PFSK-1 (cell line): ENCODE measurements around the gene HACL1.

Experiments
- FOXP2 ChIP-seq: optimal IDR thresholded peaks from 2 replicates; pipeline ENCODE3; 2011; ENCODE audit warnings: borderline replicate concordance, control low read depth, inconsistent platforms; ENCODE audit not compliant: insufficient read depth; ENCODE audit errors: extremely low read length, extremely low read depth
- POLR2AphosphoS5 ChIP-seq: IDR thresholded peaks from 2 replicates; pipeline ENCODE4 v1.6.1; 2012; ENCODE audit warnings: low read depth, mild to moderate bottlenecking, control low read depth, low read length, moderate library complexity
- REST ChIP-seq, 2 experiments: IDR thresholded peaks; 2 replicates each; pipeline versions ENCODE4 v1.6.1 to v1.8.0; 2011 to 2012; ENCODE audit warnings: low read depth in 2 of 2, low read length in 2 of 2, control low read depth in 1 of 2, inconsistent platforms in 1 of 2, mild to moderate bottlenecking in 1 of 2, moderate library complexity in 1 of 2; ENCODE audit not compliant: insufficient read depth in 1 of 2
- SIN3A ChIP-seq: IDR thresholded peaks from 2 replicates; pipeline ENCODE4 v1.6.1; 2012; ENCODE audit warnings: mild to moderate bottlenecking, low read length, moderate library complexity, borderline replicate concordance; ENCODE audit not compliant: insufficient read depth
- TAF1 ChIP-seq: IDR thresholded peaks from 2 replicates; pipeline ENCODE4 v1.6.1; 2012; ENCODE audit warnings: low read length, control low read depth, borderline replicate concordance; ENCODE audit not compliant: insufficient read depth

HACL1 gene

GRCh38 chr3:15591928-15592327, 9.4 kb downstream of the HACL1 start:
- no peak for TF ChIP-seq REST (IDR thresholded peaks at IDR 0.05; ENCODE audit: insufficient read depth in 1 of 2, low read depth in 2 of 2, low read length in 2 of 2)
- TF ChIP-seq POLR2AphosphoS5, result no peak
- TF ChIP-seq TAF1, result no peak
- no peak for TF ChIP-seq FOXP2
- TF ChIP-seq SIN3A, result no peak

- TF ChIP-seq FOXP2 (no peak), POLR2AphosphoS5 (no peak), REST (IDR thresholded peaks at IDR 0.05; ENCODE audit: insufficient read depth in 1 of 2, low read depth in 2 of 2, low read length in 2 of 2) (no peak), SIN3A (no peak)
These were observed 10.1 kb downstream of the HACL1 start for GRCh38 chr3:15591242-15591641.

DNA sequence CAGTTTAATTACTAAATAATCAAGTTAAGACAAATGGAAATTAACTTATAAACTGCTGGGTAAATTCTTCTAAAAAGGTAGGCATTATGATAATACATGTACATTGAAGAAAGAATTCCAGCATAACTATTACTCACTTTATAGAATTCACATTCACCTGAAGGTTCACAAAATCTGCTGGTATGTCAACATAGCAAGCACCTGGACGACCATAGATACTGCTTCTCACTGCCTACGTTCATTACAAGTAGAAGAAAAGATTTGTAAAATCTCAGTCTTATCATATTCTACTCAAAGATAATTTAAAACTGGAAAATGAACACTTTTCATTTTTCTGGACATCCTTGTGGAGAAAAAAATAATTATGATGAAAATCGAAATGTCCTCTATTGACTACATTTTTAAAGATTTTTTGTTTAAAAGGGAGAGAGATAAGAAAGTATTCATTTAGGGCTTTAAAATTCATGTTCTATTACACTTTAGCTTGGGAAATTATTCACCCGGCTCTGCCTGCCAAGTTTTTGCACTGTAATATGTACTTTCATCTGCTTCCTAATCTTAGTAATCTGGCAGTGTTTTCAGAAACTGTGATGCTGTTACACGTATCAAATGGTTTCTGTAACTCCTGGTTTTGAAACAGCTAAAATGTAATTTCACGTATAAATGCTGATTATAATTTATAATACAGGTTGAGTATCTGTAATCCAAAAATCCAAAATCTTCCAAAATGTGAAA, 16.1 kb downstream of the HACL1 start:
- TF ChIP-seq POLR2AphosphoS5 (no peak), FOXP2 (no peak), SIN3A (no peak), REST (IDR thresholded peaks at IDR 0.05; ENCODE audit: insufficient read depth in 1 of 2, low read depth in 2 of 2, low read length in 2 of 2) (no peak), TAF1 (no peak)

- TF ChIP-seq TAF1 (no peak), FOXP2 (no peak), SIN3A (no peak), REST (IDR thresholded peaks at IDR 0.05; ENCODE audit: insufficient read depth in 1 of 2, low read depth in 2 of 2, low read length in 2 of 2) (no peak), POLR2AphosphoS5 (no peak)
These were observed 19.6 kb downstream of the HACL1 start for GRCh38 chr3:15581471-15582394.

GRCh38 chr3:15579051-15579450, 22.3 kb downstream of the HACL1 start:
- TF ChIP-seq SIN3A (no peak), TAF1 (no peak)
